NCI-H2227 (cell line): ENCODE data around the gene ATP8B3.
A peak's percentile ranks its signal among the peaks of the same experiment; 100 is the strongest.

Experiments
- DNase-seq: peaks from one replicate; lab custom pipeline; 2025; ENCODE audit not compliant: unreplicated experiment; lab: John Stamatoyannopoulos, UW

The ATP8B3 gene

DNA sequence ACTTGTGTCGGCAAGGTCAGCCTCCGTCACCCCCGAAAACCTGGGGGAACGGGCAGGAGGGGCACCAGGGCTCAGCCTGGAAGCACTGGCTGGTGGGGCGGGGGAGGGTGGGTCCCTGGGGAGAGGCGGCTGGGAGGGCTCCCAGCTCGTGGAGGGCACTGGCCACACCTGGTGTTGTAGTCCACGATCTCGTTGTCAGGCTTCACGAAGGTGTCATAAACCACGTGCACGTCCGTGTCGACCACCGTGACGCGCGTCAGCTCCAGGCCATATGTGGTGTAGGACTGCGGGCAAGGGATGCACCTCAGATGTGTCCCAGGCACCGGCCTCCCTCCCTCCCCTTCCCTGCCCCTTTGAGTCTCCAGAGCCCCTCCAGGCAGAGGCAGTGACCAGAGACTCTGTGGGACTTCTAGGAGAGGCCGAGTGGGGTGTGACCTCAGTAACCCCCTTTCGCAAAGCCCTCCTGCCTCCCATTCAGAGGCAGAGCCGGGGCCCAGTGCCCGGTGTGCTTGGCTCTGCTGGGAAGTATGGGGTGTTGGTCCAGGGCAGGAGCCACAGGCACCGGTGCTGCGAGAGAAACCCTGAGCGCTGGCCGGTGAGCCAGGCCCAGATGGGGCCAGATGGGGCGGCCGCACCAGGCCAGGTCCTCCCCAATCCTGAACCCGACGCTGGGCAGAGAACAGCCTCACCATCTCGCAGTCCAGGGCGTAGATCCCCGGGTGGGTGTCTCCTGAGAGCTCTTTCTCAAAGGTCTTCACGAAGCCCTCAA is 4.6 kb upstream of the ATP8B3 start:
- no peak for DNase-seq

GRCh38 chr19:1815605-1816529 is 3.8 kb upstream of the ATP8B3 start:
- DNase-seq = no peak

DNA sequence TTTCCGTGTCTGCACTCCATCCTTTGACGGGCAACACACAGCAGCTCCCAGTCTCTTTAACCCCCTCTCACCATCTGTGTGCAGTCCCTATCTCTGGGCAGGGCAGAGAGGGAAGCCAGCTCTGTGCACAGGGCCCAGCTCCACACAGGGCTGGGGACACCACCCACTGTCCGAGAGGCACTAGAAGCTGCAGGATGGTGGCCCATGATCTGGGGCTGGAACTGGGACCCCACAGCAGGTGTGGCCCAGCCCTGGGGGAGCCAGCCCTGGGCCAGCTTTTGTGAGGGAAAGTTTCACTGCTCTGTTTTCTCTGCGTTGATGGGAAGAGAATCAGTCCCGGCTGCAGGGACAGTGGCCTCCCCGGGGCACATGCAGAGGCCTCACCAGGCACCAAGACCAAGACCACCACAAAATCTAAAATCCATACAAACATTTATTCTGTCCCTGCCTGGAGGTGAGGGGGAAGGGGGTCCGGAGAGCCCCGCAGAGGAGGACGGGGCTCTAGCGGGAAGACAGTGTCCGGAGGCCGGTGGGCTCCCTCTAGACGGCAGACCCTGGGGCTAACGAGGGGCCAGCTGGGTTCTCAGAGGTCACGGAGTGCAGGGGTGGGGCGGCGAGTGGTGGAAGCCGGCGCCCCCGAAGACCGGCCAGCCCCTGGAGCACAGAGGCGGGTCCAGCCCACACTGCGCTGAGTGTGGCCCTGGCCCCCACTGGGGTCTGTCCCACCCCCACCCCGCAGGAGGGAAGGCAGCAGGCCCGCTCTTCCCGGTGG is 2.9 kb upstream of the ATP8B3 start:
- DNase-seq = no peak

DNA sequence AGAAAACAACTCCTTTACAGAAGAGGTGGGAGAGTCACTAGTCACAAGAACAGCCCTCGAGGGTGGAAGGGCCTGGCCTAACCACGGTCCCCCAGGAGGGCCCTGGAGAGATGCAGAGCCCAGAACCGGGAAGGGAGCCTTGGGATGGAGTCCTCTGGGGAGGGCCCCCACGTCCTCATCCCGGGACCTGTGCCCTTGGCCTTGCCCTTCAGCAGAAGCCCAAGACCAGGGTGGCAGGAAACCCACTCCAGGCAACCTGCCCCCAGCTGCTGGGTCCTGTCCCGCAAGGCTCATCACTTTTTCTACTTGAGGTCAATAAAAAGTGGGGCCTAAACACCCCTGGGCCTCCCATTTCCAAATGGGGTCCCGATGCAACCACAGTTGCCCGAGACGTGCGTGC is 2.3 kb upstream of the ATP8B3 start:
- DNase-seq = no peak

GRCh38 chr19:1813192-1814182 is 1.4 kb upstream of the ATP8B3 start:
- no peak for DNase-seq

DNA sequence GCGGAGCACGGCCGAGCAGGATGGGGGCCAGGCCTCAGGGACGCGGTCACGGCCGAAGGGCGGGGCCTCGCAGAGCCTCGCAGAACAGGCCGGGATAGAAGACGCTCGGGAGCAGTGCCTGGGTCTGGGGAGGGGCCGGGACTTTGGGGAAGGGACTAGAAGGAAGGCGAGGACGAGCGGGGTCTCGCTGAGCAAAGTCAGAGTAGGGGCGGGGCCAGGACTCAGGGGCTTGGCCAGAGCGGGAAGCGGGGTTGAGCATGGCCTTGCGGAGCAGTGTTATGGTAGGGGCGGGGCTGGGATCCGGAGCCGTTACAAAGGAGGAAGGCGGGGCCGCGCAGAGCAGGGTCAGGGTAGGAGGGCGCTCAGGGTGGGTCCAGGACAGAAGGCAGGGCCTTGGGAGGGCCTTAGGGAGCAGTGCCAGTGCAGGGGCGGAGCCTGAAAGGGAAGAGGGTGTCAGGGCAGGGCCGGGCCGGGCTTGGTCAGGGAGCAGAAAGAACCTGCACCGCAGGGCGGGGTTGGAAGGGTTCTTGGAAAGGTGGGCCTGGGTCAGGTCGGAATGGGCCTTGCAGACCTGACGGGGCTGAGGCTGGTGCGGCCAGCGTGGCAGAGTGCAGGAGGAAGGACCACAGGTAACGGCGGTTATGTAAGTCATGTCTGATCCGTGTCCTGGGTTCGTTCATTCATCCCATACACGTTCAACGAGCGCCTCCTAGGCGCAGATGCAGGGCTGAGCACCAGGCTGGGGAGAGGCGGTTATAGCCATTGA is 533 bp upstream of the ATP8B3 start:
- peak; percentile 83 for DNase-seq

- no peak for DNase-seq
These were observed 593 bp downstream of the ATP8B3 start for GRCh38 chr19:1811472-1811894.

DNA sequence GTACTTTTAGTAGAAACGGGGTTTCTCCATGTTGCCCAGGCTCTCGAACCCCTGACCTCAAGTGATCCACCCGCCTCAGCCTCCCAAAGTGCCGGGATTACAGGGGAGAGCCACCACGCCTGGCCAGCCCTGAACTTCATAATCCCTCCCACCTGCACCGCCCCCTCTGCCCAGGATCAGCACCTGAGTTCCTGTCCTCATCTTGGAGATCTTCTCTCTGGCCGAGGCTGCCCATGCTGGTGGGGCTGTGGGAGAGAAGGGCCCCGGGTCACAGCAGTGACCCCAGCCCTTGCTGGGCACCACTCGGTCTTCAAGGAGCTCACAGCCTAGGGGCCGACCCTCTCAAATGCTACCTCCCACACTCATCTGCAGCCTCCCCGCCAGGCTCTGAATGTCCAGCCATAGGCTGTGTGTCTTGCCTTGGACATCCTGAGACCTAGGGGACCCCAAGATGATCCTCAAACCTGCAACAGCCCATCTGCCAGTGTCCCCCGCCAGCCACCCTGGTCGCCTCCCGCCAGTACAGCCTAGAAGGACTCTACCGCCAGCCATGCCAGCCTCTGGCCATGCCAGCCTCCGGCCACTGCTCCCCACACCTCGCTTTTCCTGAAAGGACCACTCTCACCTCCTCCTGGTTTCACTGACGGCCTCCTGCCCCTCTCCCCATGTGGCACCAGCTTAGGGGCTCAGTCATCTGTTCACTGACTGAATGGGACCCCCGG is 1.5 kb downstream of the ATP8B3 start:
- no peak for DNase-seq

- DNase-seq = no peak
These were observed 2.4 kb downstream of the ATP8B3 start for GRCh38 chr19:1809678-1810077.

GRCh38 chr19:1808395-1808731 is 3.7 kb downstream of the ATP8B3 start:
- no peak for DNase-seq

- DNase-seq = no peak
These were observed 4.2 kb downstream of the ATP8B3 start for GRCh38 chr19:1807695-1808394.

DNA sequence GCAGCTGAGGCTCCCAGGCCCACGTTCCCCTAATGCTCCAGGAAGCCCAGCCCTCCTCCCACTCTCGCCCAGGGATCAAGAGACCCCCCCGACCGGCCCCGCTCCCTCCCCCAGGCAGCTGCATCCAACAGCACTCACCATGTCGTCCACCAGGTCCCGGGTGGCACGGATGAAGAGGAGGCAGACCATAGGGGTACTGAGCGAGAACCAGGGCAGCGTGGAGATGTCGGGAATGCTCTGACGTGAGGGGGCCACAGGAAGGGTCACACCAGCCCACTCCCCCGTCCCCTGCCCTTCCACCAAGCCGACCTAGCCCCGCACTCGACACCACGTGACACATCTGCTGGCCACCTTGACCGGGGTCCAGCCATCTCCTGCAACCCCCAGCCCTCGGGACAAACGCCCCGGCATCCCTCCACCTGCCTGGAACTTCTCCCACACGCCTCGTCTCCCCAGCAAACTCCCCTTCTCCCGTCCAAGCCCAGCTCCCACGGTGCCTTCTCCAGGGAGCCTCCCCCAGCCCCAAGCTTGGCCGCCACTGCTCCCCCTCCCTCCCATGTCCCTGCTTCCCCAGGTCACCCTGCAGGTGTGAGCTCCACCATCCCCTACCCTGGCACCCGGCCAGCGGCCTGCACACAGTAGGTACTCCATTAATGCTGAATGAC is 4.9 kb downstream of the ATP8B3 start:
- DNase-seq = no peak

DNA sequence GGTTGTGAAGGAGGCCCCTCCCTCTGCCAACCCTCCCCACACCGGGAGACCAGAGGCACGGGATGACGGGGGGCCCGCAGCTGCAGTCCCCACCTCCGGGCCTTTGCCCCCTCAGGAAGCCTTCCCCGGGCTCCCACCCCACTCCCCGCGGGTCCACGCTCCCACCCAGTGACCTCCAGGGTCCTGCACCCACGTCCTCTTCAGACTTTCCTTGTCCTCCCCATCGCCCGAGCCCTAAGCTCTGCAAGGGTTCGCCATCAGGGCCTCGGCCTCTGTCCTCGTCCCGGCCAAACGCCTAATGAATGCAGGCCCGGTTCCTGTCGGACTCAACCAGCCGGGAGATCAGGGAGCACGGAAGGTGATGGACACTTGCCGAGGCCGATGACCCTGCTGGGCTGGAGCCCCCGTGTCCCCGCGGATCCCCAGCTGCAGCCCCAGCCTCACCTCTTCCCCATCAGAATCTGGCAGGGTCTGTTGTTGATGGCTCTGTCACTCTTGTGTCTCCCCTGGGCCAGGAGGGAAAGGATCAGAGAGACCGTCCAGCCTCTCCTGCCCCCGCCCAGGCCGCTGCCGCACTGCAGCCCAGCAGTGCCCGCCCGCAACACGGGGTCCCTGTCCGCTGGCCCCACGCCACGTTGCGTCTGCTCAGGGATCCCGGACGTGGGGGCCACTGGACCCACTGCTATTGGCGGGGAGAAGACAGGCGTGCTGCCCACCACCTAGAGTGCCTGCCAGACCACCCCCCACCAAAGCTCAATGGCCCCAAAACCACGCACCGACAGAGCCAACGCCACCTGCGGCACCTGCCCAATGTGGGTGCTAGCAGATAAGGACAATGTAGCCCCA is 5.7 kb downstream of the ATP8B3 start:
- no peak for DNase-seq

- DNase-seq = no peak
These were observed 6.5 kb downstream of the ATP8B3 start for GRCh38 chr19:1805401-1806183.

DNA sequence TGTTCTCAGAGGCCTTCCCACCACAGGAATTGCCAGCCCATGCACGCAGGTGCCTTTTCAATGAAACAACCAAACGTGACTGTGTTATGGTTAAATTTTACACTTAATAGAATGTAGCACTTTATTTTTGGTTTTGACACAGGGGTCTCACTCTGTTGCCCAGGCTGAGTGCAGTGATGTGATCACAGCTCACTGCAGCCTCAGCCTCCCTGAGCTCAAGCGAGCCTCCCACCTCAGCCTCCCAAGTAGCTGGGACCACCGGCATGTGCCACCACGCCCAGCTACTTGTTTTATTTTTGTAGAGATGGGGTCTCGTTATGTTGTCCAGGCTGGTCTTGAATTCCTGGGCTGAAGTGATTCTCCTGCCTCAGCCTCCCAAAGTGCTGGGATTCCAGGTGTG is 7.2 kb downstream of the ATP8B3 start:
- no peak for DNase-seq

DNA sequence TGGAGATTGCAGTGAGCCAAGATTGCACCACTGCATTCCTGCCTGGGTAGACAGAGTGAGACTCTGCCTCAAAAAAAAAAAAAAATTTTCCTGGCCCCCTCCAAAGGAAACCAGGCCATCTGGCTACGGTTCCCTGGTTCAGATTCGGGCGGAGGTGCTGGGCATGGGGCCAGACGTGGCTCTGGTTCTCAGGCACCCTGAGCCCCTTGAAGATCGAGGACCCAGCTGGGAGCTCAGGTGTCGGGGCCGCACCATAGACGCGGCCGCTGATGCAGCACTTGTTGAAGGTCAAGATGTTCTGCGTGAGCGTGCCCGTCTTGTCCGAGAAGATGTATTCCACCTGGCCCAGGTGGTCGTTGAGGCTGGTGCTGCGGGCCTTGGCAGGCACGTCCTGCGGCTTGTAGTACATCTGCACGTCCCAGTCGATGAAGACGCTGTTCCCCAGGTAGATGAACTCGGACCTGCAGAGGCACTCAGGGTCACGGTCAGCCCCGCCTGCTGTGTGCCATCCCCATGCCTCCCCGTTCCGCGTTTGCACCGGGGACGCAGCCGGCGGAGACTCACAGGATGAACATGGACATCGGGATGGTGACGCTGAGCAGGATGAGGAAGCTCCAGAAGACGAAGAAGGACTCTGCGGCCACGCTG is 12.3 kb downstream of the ATP8B3 start:
- DNase-seq = no peak
